Caco-2 (cell line): Measurements from ENCODE around the gene USP10. TPM values are rescaled to one million over a fixed set of nuclear protein-coding genes. Genes with fewer than 3 reads are reported as not detected.
"Not testable (repeated sequence)": the region's sequence is repeated elsewhere in the genome, so short reads cannot be mapped to it uniquely, and the experiment has no call there.

Experiments
- BruUV-seq: library from RNA; stranded (reverse); fragments of 400-500 nt; replicated peaks from 2 replicates; lab custom pipeline; 2021; lab: Mats Ljungman, UMichigan
- CTCF ChIA-PET: fragments of 300-600 bp; sonication (Branson Sonifier 250); formaldehyde crosslinking; loops from one replicate; lab custom pipeline; 2022; ENCODE audit warnings: antibody characterized with exemption; lab: Charles Lee
- POLR2A ChIA-PET: fragments of 300-600 bp; sonication (Branson Sonifier 250); formaldehyde crosslinking; loops from one replicate; lab custom pipeline; 2022; ENCODE audit warnings: antibody characterized with exemption; lab: Charles Lee
- DNase-seq, 2 experiments: peaks; one replicate each; pipeline versions ENCODE4 v3.0.0 to v3.0.0-alpha.2; 2020 to 2022
- H3K27me3 ChIP-seq: replicated peaks from 2 replicates; pipeline ENCODE4 v1.6.0; 2011; ENCODE audit warnings: low read length; ENCODE audit not compliant: control insufficient read depth, insufficient read depth
- H3K36me3 ChIP-seq: 2 replicates; pipeline ENCODE4 v1.5.1; 2011; ENCODE audit warnings: low read length; ENCODE audit not compliant: control insufficient read depth, insufficient read depth
- H3K4me1 ChIP-seq: fragments of 250-450 bp; sonication (Bioruptor Pico); 2 replicates; pipeline ENCODE4 v1.5.1; 2020; ENCODE audit warnings: mild to moderate bottlenecking
- H3K4me3 ChIP-seq: 2 replicates; pipeline ENCODE4 v1.5.1; 2011; ENCODE audit warnings: low read depth, mild to moderate bottlenecking, control low read depth, low read length
- H3K9me3 ChIP-seq: fragments of 250-450 bp; sonication (Bioruptor Pico); 2 replicates; pipeline ENCODE4 v1.5.1; 2020; ENCODE audit warnings: mild to moderate bottlenecking, moderate library complexity
- H3K27ac Mint-ChIP-seq: one replicate; pipeline ENCODE4 v1.8.0; 2022; ENCODE audit warnings: mixed read lengths; ENCODE audit not compliant: unreplicated experiment
- H3K27me3 Mint-ChIP-seq: one replicate; pipeline ENCODE4 v1.8.0; 2022; ENCODE audit warnings: mixed read lengths; ENCODE audit not compliant: insufficient read depth, unreplicated experiment
- H3K36me3 Mint-ChIP-seq: one replicate; pipeline ENCODE4 v1.8.0; 2022; ENCODE audit warnings: mild to moderate bottlenecking, mixed read lengths; ENCODE audit not compliant: insufficient read depth, unreplicated experiment
- H3K4me1 Mint-ChIP-seq: one replicate; pipeline ENCODE4 v1.8.0; 2022; ENCODE audit warnings: low read depth, mixed read lengths; ENCODE audit not compliant: unreplicated experiment
- H3K4me3 Mint-ChIP-seq: one replicate; pipeline ENCODE4 v1.8.0; 2022; ENCODE audit warnings: mild to moderate bottlenecking, moderate library complexity, mixed read lengths; ENCODE audit not compliant: unreplicated experiment
- H3K9me3 Mint-ChIP-seq: one replicate; pipeline ENCODE4 v1.8.0; 2022; ENCODE audit warnings: mixed read lengths; ENCODE audit not compliant: unreplicated experiment
- CTCF ChIP-seq, 2 experiments: fragments of 200-600 bp in 1 of 2; IDR thresholded peaks; 1 replicate in 1 of 2; 2 replicates in 1 of 2; pipeline versions ENCODE4 v1.5.1 to v1.8.0; 2011 to 2022; ENCODE audit warnings: antibody characterized with exemption in 1 of 2, control low read depth in 1 of 2, inconsistent platforms in 1 of 2, low read depth in 1 of 2, low read length in 1 of 2, mild to moderate bottlenecking in 1 of 2, moderate library complexity in 1 of 2; ENCODE audit not compliant: insufficient read depth in 1 of 2, severe bottlenecking in 1 of 2, unreplicated experiment in 1 of 2
- intact Hi-C: fragments of 100-400 bp; cut with micrococcal nuclease; formaldehyde crosslinking; loops from one replicate; pipeline ENCODE4 v1.10.0; 2022; ENCODE audit not compliant: unreplicated experiment
- total RNA-seq: library from RNA; stranded (reverse); gene quantifications from 2 replicates; pipeline ENCODE4 v1.2.3, GENCODE V29; 2022

USP10 gene
- total RNA-seq, 1 experiment from 2014 or later: 147 TPM

DNA sequence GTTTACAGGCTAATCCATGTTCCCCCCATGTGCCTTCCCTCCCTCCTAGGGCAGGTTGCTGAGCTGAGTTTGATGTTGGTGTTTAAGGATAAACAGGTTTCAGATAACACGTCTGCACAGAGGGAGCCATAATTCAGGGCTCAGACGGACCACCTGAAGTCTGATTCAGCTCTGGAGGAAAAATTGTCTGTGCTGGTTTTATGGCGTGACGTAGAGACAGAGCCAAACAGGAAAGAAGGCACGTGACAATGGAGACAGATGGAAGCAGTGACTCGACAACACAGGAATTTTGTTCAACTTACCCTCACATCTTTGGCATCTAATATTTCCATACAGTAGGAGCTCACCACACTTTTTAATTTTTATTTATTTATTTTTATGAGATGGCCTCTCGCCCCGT, 10.7 kb upstream of the USP10 start:
- no peaks in the 10 kb centered on the region for H3K27me3 Mint-ChIP-seq

DNA sequence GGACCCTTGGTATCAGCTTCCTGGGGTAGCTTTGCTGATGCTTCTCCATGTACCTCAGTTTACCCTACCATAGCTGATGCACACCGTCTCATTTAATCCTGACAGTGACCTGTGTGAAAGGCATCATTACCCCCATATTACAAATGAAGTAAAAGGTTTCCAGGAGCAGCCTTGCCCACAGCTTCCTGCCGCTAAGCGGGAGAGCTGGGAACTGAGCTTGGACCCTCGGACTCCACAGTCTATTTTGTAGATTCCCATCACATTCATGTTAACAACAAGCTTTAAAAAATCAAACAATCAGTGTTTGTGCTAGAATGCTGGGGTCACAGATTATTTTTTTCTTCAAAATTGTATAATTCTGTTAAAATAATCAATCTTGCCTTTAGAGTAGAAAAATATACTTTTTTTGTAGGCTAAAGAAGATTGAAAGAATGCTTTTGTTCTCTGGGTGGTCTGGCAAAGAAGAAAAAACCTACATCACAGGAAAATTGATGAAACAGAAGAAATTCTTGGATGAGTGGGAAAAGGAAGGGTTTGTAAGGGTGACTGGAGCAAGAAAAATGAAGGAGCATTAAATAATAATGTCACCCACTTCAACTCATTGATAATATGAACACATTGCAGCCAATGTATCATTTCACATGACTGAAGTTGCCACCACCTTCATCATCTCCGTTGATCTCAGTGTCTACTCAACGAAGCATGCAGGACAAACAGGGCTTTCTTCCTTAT, 9.5 kb upstream of the USP10 start:
- no peaks in the 10 kb centered on the region for H3K9me3 Mint-ChIP-seq
- H3K27me3 ChIP-seq: no peaks in the 10 kb centered on the region
- H3K36me3 ChIP-seq: no peaks in the 10 kb centered on the region
- no peak overlapping the region for H3K4me3 Mint-ChIP-seq
- no peak for TF ChIP-seq CTCF (IDR thresholded peaks at IDR 0.05; ENCODE audit: insufficient read depth in 1 of 2, low read depth in 1 of 2, low read length in 1 of 2, severe bottlenecking in 1 of 2, unreplicated experiment in 1 of 2)
- no peak overlapping the region for H3K4me3 ChIP-seq
- H3K36me3 Mint-ChIP-seq: no peaks in the 10 kb centered on the region
- ChIA-PET CTCF (interaction anchor here (1.2 kb wide), 1 partner anchor 18 kb away, joined by 3 read pairs; no protein-coding TSS in a partner anchor), POLR2A (no interaction called here)
- no peak overlapping the region for H3K27ac Mint-ChIP-seq
- H3K9me3 ChIP-seq: no peaks in the 10 kb centered on the region
- intact Hi-C loops: no loop called here
- H3K27me3 Mint-ChIP-seq: no peaks in the 10 kb centered on the region
- no peak for DNase-seq
- H3K4me1 ChIP-seq: peaks cover 9% of the 10 kb centered on the region
- no TSS peak for BruUV-seq
- peaks cover 18% of the 10 kb centered on the region for H3K4me1 Mint-ChIP-seq

More for the DNA sequence above, 10.7 kb upstream of the USP10 start:
- Mint-ChIP-seq H3K27ac (no peak overlapping the region), H3K36me3 (no peaks in the 10 kb centered on the region), H3K4me1 (peaks cover 18% of the 10 kb centered on the region), H3K4me3 (no peak overlapping the region), H3K9me3 (no peaks in the 10 kb centered on the region)
- no peaks in the 10 kb centered on the region for H3K36me3 ChIP-seq
- ChIA-PET CTCF (interaction anchor here (0.6 to 1.2 kb wide), 2 partner anchors 17 to 700 kb away, joined by 3 to 4 read pairs; no protein-coding TSS in a partner anchor), POLR2A (interaction anchor here (0.8 kb wide), 1 partner anchor 12 kb away, joined by 3 read pairs; no protein-coding TSS in a partner anchor)
- H3K4me1 ChIP-seq: peaks cover 9% of the 10 kb centered on the region
- H3K4me3 ChIP-seq: no peak overlapping the region
- DNase-seq: no peak
- no peaks in the 10 kb centered on the region for H3K9me3 ChIP-seq
- intact Hi-C loops: no loop called here
- H3K27me3 ChIP-seq: no peaks in the 10 kb centered on the region
- no peak for TF ChIP-seq CTCF (IDR thresholded peaks at IDR 0.05; ENCODE audit: insufficient read depth in 1 of 2, low read depth in 1 of 2, low read length in 1 of 2, severe bottlenecking in 1 of 2, unreplicated experiment in 1 of 2)
- BruUV-seq: no TSS peak

GRCh38 chr16:84692451-84693214, 7.2 kb upstream of the USP10 start:
- BruUV-seq: no TSS peak
- Histone ChIP-seq H3K4me3 (no peak overlapping the region), H3K36me3 (no peaks in the 10 kb centered on the region), H3K4me1 (peaks cover 9% of the 10 kb centered on the region), H3K9me3 (no peaks in the 10 kb centered on the region), H3K27me3 (no peaks in the 10 kb centered on the region)
- TF ChIP-seq CTCF (IDR thresholded peaks at IDR 0.05; ENCODE audit: insufficient read depth in 1 of 2, low read depth in 1 of 2, low read length in 1 of 2, severe bottlenecking in 1 of 2, unreplicated experiment in 1 of 2): no peak
- ChIA-PET POLR2A (no interaction called here), CTCF (no interaction called here)
- Mint-ChIP-seq H3K27me3 (no peaks in the 10 kb centered on the region), H3K36me3 (no peaks in the 10 kb centered on the region), H3K9me3 (no peaks in the 10 kb centered on the region), H3K27ac (peak overlapping the region; percentile 32), H3K4me3 (no peak overlapping the region), H3K4me1 (peaks cover 18% of the 10 kb centered on the region)
- DNase-seq: no peak
- intact Hi-C loops: no loop called here

- H3K9me3 Mint-ChIP-seq, H3K4me3 ChIP-seq, H3K27ac Mint-ChIP-seq, H3K36me3 ChIP-seq, H3K27me3 ChIP-seq, H3K4me3 Mint-ChIP-seq, DNase-seq, H3K36me3 Mint-ChIP-seq, H3K9me3 ChIP-seq, H3K27me3 Mint-ChIP-seq, intact Hi-C loops, BruUV-seq: not testable (repeated sequence)
- peaks cover 26% of the 10 kb centered on the region for H3K4me1 Mint-ChIP-seq
- H3K4me1 ChIP-seq: peaks cover 11% of the 10 kb centered on the region
- ChIA-PET CTCF (interaction anchor here (0.6 kb wide), 2 partner anchors 32 to 1292 kb away, joined by 3 to 4 read pairs; no protein-coding TSS in a partner anchor), POLR2A (interaction anchor here (0.6 kb wide), 1 partner anchor 23 kb away, joined by 5 read pairs; no protein-coding TSS in a partner anchor)
These were observed 5.9 kb upstream of the USP10 start for GRCh38 chr16:84693869-84694268.
